GM12891 (cell line): ENCODE results near the gene ZC3H14.

Experiments
- DNase-seq: peaks from one replicate; pipeline ENCODE4 v3.0.0; 2011; ENCODE audit warnings: low spot score; ENCODE audit not compliant: insufficient read length
- FAIRE-seq: peaks from 2 replicates; lab custom pipeline; 2011; peaks lifted over from hg19 to GRCh38; lab: Jason Lieb, UNC
- PAX5 ChIP-seq: IDR thresholded peaks from 2 replicates; pipeline ENCODE4 v1.6.1; 2011; ENCODE audit warnings: low read length, moderate library complexity, mild to moderate bottlenecking; ENCODE audit not compliant: insufficient read depth, severe bottlenecking
- POLR2A ChIP-seq: IDR thresholded peaks from 2 replicates; pipeline ENCODE4 v1.6.1; 2011; ENCODE audit warnings: low read depth, low read length, control low read depth
- POLR2AphosphoS5 ChIP-seq: IDR thresholded peaks from 2 replicates; pipeline ENCODE4 v1.6.1; 2011; ENCODE audit warnings: low read depth, low read length, control low read depth
- POU2F2 ChIP-seq: IDR thresholded peaks from 2 replicates; pipeline ENCODE4 v1.6.1; 2011; ENCODE audit warnings: low read depth, mild to moderate bottlenecking, control low read depth, low read length, moderate library complexity
- SPI1 ChIP-seq: IDR thresholded peaks from 2 replicates; pipeline ENCODE4 v1.6.1; 2011; ENCODE audit warnings: low read depth, low read length, control low read depth
- TAF1 ChIP-seq: IDR thresholded peaks from 2 replicates; pipeline ENCODE4 v1.6.1; 2011; ENCODE audit warnings: low read depth, low read length, control low read depth

ZC3H14 gene

DNA sequence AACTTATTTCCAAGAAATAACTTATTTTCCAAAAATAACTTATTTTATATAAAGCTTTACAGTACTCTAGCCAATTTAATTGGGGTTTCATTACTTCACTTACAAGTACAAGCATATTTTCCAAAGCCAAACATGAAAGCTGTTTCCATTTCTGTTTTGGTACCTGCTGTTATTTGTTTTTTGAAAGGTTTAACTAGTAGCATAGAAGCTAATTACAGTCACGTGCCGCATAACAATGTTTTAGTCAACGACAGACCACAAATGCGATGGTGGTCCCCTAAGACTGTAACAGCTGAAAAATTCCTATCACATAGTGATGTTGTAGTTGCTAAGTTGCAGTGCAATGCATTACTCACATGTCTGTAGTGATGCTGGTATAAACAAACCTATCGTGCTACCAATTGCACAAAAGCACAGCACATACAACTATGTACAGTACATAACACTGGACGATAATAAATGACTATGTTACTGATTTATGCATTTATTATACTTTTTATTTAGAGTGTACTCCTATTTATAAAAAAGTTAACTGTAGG, 29.7 kb upstream of the ZC3H14 start:
- FAIRE-seq (no peak), DNase-seq (no peak)
- TF ChIP-seq SPI1 (no peak), POLR2A (no peak), PAX5 (no peak), POLR2AphosphoS5 (no peak), POU2F2 (no peak), TAF1 (no peak)

GRCh38 chr14:88535149-88535548, 27.7 kb upstream of the ZC3H14 start:
- no peak for DNase-seq
- FAIRE-seq = no peak

DNA sequence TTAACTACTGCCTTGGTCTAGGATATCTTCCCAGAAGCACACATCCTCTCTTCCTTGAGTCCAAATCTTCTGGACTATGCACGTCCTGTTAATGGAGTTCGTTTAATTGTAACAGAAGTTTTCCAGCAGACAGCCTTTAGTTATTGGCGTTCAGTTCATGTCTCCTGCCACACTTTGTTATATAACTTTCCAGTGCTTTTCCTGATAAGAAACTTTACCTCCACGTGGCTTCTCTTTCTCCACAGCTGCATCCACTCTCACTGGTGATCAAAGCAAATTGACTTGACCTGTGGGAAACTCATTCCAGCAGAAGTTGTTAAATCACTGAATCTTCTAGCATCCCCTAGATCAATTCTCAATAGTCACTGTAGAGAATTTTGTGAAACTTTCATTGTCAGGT, 27.0 kb upstream of the ZC3H14 start:
- DNase-seq (no peak), FAIRE-seq (no peak)
- no peak for TF ChIP-seq SPI1
- TF ChIP-seq TAF1 = no peak
- no peak for TF ChIP-seq POLR2A
- no peak for TF ChIP-seq PAX5
- no peak for TF ChIP-seq POU2F2
- no peak for TF ChIP-seq POLR2AphosphoS5

More at GRCh38 chr14:88535149-88535548, 27.7 kb upstream of the ZC3H14 start:
- peak; percentile 52; the same call in 1 of the 2 replicates for TF ChIP-seq SPI1
- no peak for TF ChIP-seq PAX5
- TF ChIP-seq POLR2A = no peak
- TF ChIP-seq TAF1 = no peak
- no peak for TF ChIP-seq POU2F2
- TF ChIP-seq POLR2AphosphoS5 = no peak

GRCh38 chr14:88541324-88541723, 21.5 kb upstream of the ZC3H14 start:
- TF ChIP-seq SPI1 = no peak
- no peak for TF ChIP-seq POLR2A
- TF ChIP-seq TAF1 = no peak
- TF ChIP-seq POU2F2 = no peak
- no peak for TF ChIP-seq POLR2AphosphoS5
- FAIRE-seq (no peak), DNase-seq (no peak)

DNA sequence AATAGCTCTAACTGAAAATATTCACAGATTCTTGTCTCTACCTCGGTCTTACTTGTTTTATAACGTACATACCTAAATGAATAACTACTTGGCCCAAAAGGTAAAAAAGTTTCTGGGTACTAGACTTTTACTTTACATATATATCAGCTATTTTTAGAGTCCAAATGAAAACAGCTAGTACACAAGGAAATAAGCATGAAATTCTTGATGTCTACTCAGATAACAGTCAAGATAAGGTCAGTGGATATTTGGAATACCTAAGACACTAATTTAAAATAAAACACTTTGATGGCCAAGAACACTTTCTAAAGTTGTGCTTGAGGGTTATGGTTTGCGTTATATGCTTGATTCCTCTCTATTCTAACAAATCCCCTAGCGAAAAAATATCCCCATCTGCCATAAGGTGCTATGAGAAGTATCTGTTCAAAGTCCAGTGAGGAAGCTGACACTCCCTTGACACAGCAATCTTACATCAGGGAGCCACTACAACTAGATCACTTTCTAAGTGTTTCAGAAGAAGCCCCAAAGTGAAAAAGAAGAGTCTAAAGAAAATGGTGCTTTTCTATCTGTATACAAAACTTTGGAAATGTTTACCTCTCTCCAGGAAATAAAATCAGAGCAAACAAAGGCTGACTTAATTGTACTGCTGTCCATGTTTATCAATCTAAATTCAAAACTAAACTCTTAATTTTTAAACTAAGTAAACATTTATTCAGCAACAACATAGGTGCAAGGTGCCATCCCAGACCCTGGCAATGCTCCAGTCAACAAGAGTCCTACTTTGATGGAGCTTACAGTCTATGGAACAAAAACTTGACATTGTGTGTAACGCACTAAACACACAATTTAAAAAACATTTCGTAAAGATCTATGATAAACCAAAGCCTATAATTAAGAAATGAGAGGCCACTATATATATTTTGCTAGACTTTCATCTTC, 19.7 kb upstream of the ZC3H14 start:
- FAIRE-seq = no peak
- TF ChIP-seq PAX5 = no peak
- no peak for TF ChIP-seq POLR2AphosphoS5
- no peak for TF ChIP-seq TAF1
- TF ChIP-seq SPI1 = no peak
- no peak for TF ChIP-seq POLR2A
- no peak for TF ChIP-seq POU2F2

GRCh38 chr14:88545256-88545655, 17.6 kb upstream of the ZC3H14 start:
- DNase-seq (no peak), FAIRE-seq (no peak)
- TF ChIP-seq POLR2A = no peak
- TF ChIP-seq SPI1 = no peak
- TF ChIP-seq POU2F2 = no peak
- no peak for TF ChIP-seq POLR2AphosphoS5
- no peak for TF ChIP-seq TAF1
- TF ChIP-seq PAX5 = no peak

More for the DNA sequence above, 19.7 kb upstream of the ZC3H14 start:
- no peak for DNase-seq

DNA sequence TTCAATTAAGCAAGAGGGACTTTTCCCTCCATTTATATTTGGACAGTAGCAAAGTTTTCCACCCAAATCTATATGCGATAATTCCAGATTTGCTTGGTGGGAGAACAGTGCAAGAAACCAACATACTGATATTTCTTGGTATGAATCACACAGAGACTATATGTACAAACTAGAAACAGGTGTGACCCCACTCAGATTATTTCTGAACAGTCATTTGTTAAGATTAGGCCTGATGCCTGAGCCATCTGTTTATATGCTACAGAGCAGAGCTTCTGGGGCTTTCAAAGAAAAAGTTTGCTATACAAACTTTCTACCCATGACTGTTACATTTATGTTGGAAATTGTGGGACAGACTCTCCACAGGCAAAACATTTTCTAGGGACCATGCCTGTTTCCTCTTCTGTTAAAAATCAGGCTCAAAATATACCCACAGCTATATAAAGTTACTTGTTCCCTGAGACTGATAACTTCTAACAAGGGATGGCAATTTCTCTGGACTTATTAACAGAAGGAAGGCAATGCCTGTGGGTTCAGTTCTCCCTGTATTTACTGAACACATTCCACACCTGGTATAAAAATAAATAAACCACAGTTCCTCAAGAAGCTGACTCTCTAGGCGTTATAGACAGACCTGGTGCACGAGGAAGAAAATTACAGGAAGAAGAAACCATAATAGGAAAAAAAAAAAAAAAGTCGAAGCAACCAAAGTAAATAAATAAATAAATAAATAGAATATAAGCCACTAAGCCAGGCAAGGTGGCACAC, 16.0 kb upstream of the ZC3H14 start:
- TF ChIP-seq POLR2A (no peak), TAF1 (no peak), SPI1 (no peak), PAX5 (no peak), POLR2AphosphoS5 (no peak), POU2F2 (no peak)
- FAIRE-seq (no peak), DNase-seq (no peak)

DNA sequence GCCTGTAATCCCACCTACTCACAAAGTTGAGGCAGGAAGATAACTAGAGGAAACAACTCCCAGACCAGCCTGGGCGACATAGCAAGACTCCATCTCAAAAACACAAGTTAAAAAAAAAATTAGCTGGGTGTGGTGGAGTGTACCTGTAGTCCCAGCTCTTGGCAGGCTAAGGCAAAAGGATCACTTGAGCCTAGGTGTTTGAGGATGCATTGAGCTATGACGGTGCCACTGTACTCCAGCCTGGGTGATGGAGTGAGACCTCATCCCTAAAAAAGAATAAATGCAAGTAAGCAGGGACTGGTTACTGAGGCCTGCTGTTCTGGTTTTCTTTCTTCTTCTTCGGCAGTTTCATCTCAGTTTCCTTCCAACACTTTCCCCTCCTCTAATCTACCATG, 15.5 kb upstream of the ZC3H14 start:
- TF ChIP-seq TAF1 = no peak
- no peak for TF ChIP-seq POU2F2
- TF ChIP-seq SPI1 = no peak
- TF ChIP-seq POLR2AphosphoS5 = no peak
- no peak for TF ChIP-seq POLR2A
- no peak for TF ChIP-seq PAX5
- FAIRE-seq (no peak), DNase-seq (no peak)
